WTC11 (cell line): ENCODE results near the gene EFCAB12. TPM values are rescaled to one million over a fixed set of nuclear protein-coding genes. Genes with fewer than 3 reads are reported as not detected.

Experiments used
- ATAC-seq: fragments of 200-7000 bp; cut with Tn5 transposase; 2 replicates; pipeline ENCODE4 v1.10.0; 2021; ENCODE audit warnings: mild to moderate bottlenecking, moderate library complexity
- CTCF ChIA-PET: fragments of 300-600 bp; sonication (Branson Sonifier 250); formaldehyde crosslinking; loops from one replicate; lab custom pipeline; 2021; ENCODE audit warnings: antibody characterized with exemption; lab: Charles Lee
- POLR2A ChIA-PET: fragments of 350-600 bp; sonication (Branson Sonifier 250); formaldehyde crosslinking; loops from one replicate; lab custom pipeline; 2021; ENCODE audit warnings: antibody characterized with exemption; lab: Charles Lee
- DNase-seq: peaks from one replicate; pipeline ENCODE4 v3.0.0; 2021; ENCODE audit warnings: low spot score
- H3K27ac Mint-ChIP-seq: 2 replicates; pipeline ENCODE4 v1.8.0; 2021; ENCODE audit warnings: mixed read lengths
- H3K27me3 Mint-ChIP-seq: 2 replicates; pipeline ENCODE4 v1.8.0; 2021; ENCODE audit warnings: low read depth, mild to moderate bottlenecking, moderate library complexity, mixed read lengths
- H3K36me3 Mint-ChIP-seq: 2 replicates; pipeline ENCODE4 v1.8.0; 2021; ENCODE audit warnings: mixed read lengths
- H3K4me1 Mint-ChIP-seq: 2 replicates; pipeline ENCODE4 v1.8.0; 2022; ENCODE audit warnings: mixed read lengths
- H3K4me3 Mint-ChIP-seq: 2 replicates; pipeline ENCODE4 v1.8.0; 2021; ENCODE audit warnings: mild to moderate bottlenecking, moderate library complexity, mixed read lengths
- H3K9me3 Mint-ChIP-seq: 2 replicates; pipeline ENCODE4 v1.8.0; 2021; ENCODE audit warnings: mixed read lengths
- ATF3 ChIP-seq: sonication (generic); formaldehyde crosslinking; conservative IDR thresholded peaks from 2 replicates; pipeline ENCODE4 v1.8.1; 2022; ENCODE audit warnings: mild to moderate bottlenecking, missing genetic modification reagents
- CBFB ChIP-seq: sonication (generic); formaldehyde crosslinking; IDR thresholded peaks from 2 replicates; pipeline ENCODE4 v1.8.1; 2022; ENCODE audit warnings: mild to moderate bottlenecking, low read depth, missing genetic modification reagents
- ELF4 ChIP-seq: sonication (generic); formaldehyde crosslinking; IDR thresholded peaks from 2 replicates; pipeline ENCODE4 v1.8.1; 2022; ENCODE audit warnings: low read depth, mild to moderate bottlenecking, moderate library complexity, missing genetic modification reagents
- ESRRA ChIP-seq: sonication (generic); formaldehyde crosslinking; IDR thresholded peaks from 2 replicates; pipeline ENCODE4 v1.8.1; 2022; ENCODE audit warnings: mild to moderate bottlenecking, missing genetic modification reagents, borderline replicate concordance
- FOXJ3 ChIP-seq: sonication (generic); formaldehyde crosslinking; IDR thresholded peaks from 2 replicates; pipeline ENCODE4 v1.9.0; 2021; ENCODE audit warnings: missing genetic modification reagents, mild to moderate bottlenecking, borderline replicate concordance
- FOXK1 ChIP-seq: sonication (generic); formaldehyde crosslinking; IDR thresholded peaks from 2 replicates; pipeline ENCODE4 v1.8.0; 2022; ENCODE audit warnings: mild to moderate bottlenecking, moderate library complexity, missing genetic modification reagents
- JAZF1 ChIP-seq: fragments of 250-450 bp; sonication (Bioruptor Pico); IDR thresholded peaks from 2 replicates; pipeline ENCODE4 v1.9.0; 2021; ENCODE audit warnings: moderate library complexity, mild to moderate bottlenecking, inconsistent platforms
- JUN ChIP-seq: sonication (generic); formaldehyde crosslinking; IDR thresholded peaks from 2 replicates; pipeline ENCODE4 v1.8.0; 2023; ENCODE audit warnings: mild to moderate bottlenecking, missing genetic modification reagents
- KAT7 ChIP-seq: sonication (generic); formaldehyde crosslinking; IDR thresholded peaks from 2 replicates; pipeline ENCODE4 v1.8.1; 2023; ENCODE audit warnings: missing genetic modification reagents, mild to moderate bottlenecking, borderline replicate concordance
- NR2C2 ChIP-seq: sonication (generic); formaldehyde crosslinking; IDR thresholded peaks from 2 replicates; pipeline ENCODE4 v1.8.0; 2022; ENCODE audit warnings: mild to moderate bottlenecking, missing genetic modification reagents
- OVOL2 ChIP-seq: fragments of 250-450 bp; sonication (Bioruptor Pico); IDR thresholded peaks from 2 replicates; pipeline ENCODE4 v1.9.0; 2021; ENCODE audit warnings: mild to moderate bottlenecking, borderline replicate concordance
- SMAD3 ChIP-seq: sonication (generic); formaldehyde crosslinking; IDR thresholded peaks from 2 replicates; pipeline ENCODE4 v1.8.0; 2022; ENCODE audit warnings: missing genetic modification reagents, mild to moderate bottlenecking, borderline replicate concordance
- SP1 ChIP-seq: sonication (generic); formaldehyde crosslinking; conservative IDR thresholded peaks from 2 replicates; pipeline ENCODE4 v1.8.1; 2022; ENCODE audit warnings: missing genetic modification reagents
- ZNF219 ChIP-seq: sonication (generic); formaldehyde crosslinking; IDR thresholded peaks from 2 replicates; pipeline ENCODE4 v1.8.0; 2023; ENCODE audit warnings: missing genetic modification reagents, mild to moderate bottlenecking, borderline replicate concordance
- ZNF317 ChIP-seq: sonication (generic); formaldehyde crosslinking; IDR thresholded peaks from 2 replicates; pipeline ENCODE4 v1.8.1; 2023; ENCODE audit warnings: low read depth, mild to moderate bottlenecking, moderate library complexity, missing genetic modification reagents, borderline replicate concordance
- ZNF423 ChIP-seq: fragments of 250-450 bp; sonication (Bioruptor Pico); IDR thresholded peaks from 2 replicates; pipeline ENCODE4 v2.1.2; 2022; ENCODE audit warnings: mild to moderate bottlenecking, moderate library complexity
- total RNA-seq: library from RNA; stranded (reverse); gene quantifications from 3 replicates; pipeline ENCODE4 v1.2.3, GENCODE V29; 2021
- TF ChIP-seq, protein P1 (sequence below): fragments of 250-450 bp; sonication (Bioruptor Pico); IDR thresholded peaks from 2 replicates; pipeline ENCODE4 v1.9.0; 2021; ENCODE audit warnings: mild to moderate bottlenecking
- TF ChIP-seq, protein P2 (sequence below): sonication (generic); formaldehyde crosslinking; conservative IDR thresholded peaks from 2 replicates; pipeline ENCODE4 v1.8.1; 2023; ENCODE audit warnings: mild to moderate bottlenecking, low read depth, missing genetic modification reagents, moderate library complexity
- TF ChIP-seq, protein P3 (sequence below): sonication (generic); formaldehyde crosslinking; IDR thresholded peaks from 2 replicates; pipeline ENCODE4 v1.8.1; 2023; ENCODE audit warnings: mild to moderate bottlenecking, missing genetic modification reagents, moderate library complexity
- TF ChIP-seq, protein P4 (sequence below): fragments of 250-450 bp; sonication (Bioruptor Pico); IDR thresholded peaks from 2 replicates; pipeline ENCODE4 v1.9.0; 2021; ENCODE audit warnings: mild to moderate bottlenecking

Gene EFCAB12
- total RNA-seq, 1 experiment from 2014 or later = 0.20 TPM

- ChIA-PET POLR2A (no interaction called here), CTCF (no interaction called here)
- TF ChIP-seq FOXK1 (CRISPR knock-in tag) = no peak
- Mint-ChIP-seq H3K4me1 (peaks cover 29% of the 10 kb centered on the region), H3K27ac (no peak overlapping the region), H3K27me3 (peaks cover 18% of the 10 kb centered on the region), H3K4me3 (no peak overlapping the region), H3K9me3 (no peaks in the 10 kb centered on the region), H3K36me3 (no peaks in the 10 kb centered on the region)
- DNase-seq (no peak), ATAC-seq (no peak)
Observed at GRCh38 chr3:129421236-129421883, 7.1 kb downstream of the EFCAB12 start.

DNA sequence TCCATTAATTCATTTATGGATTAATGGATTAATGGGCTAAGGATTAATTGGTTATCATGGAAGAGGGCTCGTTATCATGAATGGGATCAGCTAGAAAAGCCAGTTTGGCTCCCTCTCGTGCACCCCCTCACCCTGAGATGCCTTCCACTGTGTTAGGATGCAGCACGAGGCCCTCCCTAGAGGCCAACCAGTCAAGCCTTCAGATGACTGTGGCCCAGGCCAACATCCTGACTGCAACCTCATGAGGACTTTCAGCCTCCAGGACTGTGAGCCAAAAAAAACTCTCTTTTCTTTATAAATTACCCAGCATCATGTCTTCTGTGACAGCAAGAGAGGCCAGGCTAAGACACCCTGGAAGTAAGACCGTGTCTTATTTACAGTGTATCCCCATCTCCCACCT, 9.0 kb downstream of the EFCAB12 start:
- no peaks in the 10 kb centered on the region for H3K36me3 Mint-ChIP-seq
- DNase-seq = no peak
- ATAC-seq = no peak
- H3K4me1 Mint-ChIP-seq = peaks cover 12% of the 10 kb centered on the region
- ChIA-PET CTCF (no interaction called here), POLR2A (no interaction called here)
- H3K27me3 Mint-ChIP-seq = peaks cover 26% of the 10 kb centered on the region
- no peaks in the 10 kb centered on the region for H3K9me3 Mint-ChIP-seq
- H3K4me3 Mint-ChIP-seq = no peak overlapping the region
- TF ChIP-seq ZNF219 (CRISPR knock-in tag) (no peak), OVOL2 (CRISPR knock-in tag) (no peak), JUN (no peak), ATF3 (CRISPR knock-in tag) (no peak), ESRRA (no peak), ELF4 (no peak), ZNF423 (no peak), SMAD3 (CRISPR knock-in tag) (no peak), KAT7 (CRISPR knock-in tag) (no peak), JAZF1 (CRISPR knock-in tag) (no peak), ZNF317 (no peak), SP1 (no peak), FOXJ3 (CRISPR knock-in tag) (no peak), NR2C2 (no peak), CBFB (CRISPR knock-in tag) (no peak)
- TF ChIP-seq, protein P1, sequence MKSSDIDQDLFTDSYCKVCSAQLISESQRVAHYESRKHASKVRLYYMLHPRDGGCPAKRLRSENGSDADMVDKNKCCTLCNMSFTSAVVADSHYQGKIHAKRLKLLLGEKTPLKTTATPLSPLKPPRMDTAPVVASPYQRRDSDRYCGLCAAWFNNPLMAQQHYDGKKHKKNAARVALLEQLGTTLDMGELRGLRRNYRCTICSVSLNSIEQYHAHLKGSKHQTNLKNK (CRISPR knock-in tag) = no peak
- TF ChIP-seq, protein P2, sequence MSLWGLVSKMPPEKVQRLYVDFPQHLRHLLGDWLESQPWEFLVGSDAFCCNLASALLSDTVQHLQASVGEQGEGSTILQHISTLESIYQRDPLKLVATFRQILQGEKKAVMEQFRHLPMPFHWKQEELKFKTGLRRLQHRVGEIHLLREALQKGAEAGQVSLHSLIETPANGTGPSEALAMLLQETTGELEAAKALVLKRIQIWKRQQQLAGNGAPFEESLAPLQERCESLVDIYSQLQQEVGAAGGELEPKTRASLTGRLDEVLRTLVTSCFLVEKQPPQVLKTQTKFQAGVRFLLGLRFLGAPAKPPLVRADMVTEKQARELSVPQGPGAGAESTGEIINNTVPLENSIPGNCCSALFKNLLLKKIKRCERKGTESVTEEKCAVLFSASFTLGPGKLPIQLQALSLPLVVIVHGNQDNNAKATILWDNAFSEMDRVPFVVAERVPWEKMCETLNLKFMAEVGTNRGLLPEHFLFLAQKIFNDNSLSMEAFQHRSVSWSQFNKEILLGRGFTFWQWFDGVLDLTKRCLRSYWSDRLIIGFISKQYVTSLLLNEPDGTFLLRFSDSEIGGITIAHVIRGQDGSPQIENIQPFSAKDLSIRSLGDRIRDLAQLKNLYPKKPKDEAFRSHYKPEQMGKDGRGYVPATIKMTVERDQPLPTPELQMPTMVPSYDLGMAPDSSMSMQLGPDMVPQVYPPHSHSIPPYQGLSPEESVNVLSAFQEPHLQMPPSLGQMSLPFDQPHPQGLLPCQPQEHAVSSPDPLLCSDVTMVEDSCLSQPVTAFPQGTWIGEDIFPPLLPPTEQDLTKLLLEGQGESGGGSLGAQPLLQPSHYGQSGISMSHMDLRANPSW (CRISPR knock-in tag) = no peak
- TF ChIP-seq, protein P3, sequence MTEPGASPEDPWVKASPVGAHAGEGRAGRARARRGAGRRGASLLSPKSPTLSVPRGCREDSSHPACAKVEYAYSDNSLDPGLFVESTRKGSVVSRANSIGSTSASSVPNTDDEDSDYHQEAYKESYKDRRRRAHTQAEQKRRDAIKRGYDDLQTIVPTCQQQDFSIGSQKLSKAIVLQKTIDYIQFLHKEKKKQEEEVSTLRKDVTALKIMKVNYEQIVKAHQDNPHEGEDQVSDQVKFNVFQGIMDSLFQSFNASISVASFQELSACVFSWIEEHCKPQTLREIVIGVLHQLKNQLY (CRISPR knock-in tag) = no peak
- TF ChIP-seq, protein P4, sequence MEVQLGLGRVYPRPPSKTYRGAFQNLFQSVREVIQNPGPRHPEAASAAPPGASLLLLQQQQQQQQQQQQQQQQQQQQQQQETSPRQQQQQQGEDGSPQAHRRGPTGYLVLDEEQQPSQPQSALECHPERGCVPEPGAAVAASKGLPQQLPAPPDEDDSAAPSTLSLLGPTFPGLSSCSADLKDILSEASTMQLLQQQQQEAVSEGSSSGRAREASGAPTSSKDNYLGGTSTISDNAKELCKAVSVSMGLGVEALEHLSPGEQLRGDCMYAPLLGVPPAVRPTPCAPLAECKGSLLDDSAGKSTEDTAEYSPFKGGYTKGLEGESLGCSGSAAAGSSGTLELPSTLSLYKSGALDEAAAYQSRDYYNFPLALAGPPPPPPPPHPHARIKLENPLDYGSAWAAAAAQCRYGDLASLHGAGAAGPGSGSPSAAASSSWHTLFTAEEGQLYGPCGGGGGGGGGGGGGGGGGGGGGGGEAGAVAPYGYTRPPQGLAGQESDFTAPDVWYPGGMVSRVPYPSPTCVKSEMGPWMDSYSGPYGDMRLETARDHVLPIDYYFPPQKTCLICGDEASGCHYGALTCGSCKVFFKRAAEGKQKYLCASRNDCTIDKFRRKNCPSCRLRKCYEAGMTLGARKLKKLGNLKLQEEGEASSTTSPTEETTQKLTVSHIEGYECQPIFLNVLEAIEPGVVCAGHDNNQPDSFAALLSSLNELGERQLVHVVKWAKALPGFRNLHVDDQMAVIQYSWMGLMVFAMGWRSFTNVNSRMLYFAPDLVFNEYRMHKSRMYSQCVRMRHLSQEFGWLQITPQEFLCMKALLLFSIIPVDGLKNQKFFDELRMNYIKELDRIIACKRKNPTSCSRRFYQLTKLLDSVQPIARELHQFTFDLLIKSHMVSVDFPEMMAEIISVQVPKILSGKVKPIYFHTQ (CRISPR knock-in tag) = no peak
- H3K27ac Mint-ChIP-seq = no peak overlapping the region
